C4-2B (cell line): ENCODE data around the gene SOX8.

Experiments
- ZFX ChIP-seq: fragments of 450-650 bp; IDR thresholded peaks from 2 replicates; pipeline ENCODE4 v1.6.1; 2017
- TF ChIP-seq, protein P1 (sequence below): fragments of 450-650 bp; conservative IDR thresholded peaks from 2 replicates; pipeline ENCODE4 v1.5.1; 2017; ENCODE audit warnings: mild to moderate bottlenecking

DNA sequence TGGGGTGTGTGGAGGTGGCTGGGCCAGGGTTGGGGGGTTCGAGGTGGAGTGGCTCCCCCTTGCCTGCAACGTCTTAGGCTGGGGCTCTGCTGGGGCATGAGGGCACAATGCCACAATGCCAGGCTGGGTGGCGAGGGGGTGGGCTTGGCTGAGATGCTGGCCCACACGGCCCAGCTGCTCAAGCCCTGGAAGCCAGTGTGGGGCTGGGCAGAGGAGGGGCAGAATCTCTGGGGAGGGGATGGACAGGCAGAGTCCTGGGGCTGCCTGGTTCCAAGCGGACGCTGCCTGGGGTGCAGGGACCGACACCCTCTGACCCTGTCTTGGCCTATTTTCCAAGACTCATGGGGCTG, 53.5 kb downstream of the SOX8 start:
- TF ChIP-seq, protein P1, sequence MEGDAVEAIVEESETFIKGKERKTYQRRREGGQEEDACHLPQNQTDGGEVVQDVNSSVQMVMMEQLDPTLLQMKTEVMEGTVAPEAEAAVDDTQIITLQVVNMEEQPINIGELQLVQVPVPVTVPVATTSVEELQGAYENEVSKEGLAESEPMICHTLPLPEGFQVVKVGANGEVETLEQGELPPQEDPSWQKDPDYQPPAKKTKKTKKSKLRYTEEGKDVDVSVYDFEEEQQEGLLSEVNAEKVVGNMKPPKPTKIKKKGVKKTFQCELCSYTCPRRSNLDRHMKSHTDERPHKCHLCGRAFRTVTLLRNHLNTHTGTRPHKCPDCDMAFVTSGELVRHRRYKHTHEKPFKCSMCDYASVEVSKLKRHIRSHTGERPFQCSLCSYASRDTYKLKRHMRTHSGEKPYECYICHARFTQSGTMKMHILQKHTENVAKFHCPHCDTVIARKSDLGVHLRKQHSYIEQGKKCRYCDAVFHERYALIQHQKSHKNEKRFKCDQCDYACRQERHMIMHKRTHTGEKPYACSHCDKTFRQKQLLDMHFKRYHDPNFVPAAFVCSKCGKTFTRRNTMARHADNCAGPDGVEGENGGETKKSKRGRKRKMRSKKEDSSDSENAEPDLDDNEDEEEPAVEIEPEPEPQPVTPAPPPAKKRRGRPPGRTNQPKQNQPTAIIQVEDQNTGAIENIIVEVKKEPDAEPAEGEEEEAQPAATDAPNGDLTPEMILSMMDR: no peak
- TF ChIP-seq ZFX: no peak
